Cardiac ventricle fibroblast (primary cell): ENCODE results near the gene ATP2C1. TPM values are rescaled to one million over a fixed set of nuclear protein-coding genes. Genes with fewer than 3 reads are reported as not detected.

Experiments used
- total RNA-seq: library from RNA; depleted of rRNA; stranded (reverse); fragments of >200 nt; gene quantifications from 2 replicates; pipeline ENCODE4 v1.2.3, GENCODE V29; 2015

The ATP2C1 gene, protein sequence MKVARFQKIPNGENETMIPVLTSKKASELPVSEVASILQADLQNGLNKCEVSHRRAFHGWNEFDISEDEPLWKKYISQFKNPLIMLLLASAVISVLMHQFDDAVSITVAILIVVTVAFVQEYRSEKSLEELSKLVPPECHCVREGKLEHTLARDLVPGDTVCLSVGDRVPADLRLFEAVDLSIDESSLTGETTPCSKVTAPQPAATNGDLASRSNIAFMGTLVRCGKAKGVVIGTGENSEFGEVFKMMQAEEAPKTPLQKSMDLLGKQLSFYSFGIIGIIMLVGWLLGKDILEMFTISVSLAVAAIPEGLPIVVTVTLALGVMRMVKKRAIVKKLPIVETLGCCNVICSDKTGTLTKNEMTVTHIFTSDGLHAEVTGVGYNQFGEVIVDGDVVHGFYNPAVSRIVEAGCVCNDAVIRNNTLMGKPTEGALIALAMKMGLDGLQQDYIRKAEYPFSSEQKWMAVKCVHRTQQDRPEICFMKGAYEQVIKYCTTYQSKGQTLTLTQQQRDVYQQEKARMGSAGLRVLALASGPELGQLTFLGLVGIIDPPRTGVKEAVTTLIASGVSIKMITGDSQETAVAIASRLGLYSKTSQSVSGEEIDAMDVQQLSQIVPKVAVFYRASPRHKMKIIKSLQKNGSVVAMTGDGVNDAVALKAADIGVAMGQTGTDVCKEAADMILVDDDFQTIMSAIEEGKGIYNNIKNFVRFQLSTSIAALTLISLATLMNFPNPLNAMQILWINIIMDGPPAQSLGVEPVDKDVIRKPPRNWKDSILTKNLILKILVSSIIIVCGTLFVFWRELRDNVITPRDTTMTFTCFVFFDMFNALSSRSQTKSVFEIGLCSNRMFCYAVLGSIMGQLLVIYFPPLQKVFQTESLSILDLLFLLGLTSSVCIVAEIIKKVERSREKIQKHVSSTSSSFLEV
- total RNA-seq: 50.9 and 66.2 TPM in 2 replicates

GRCh38 chr3:130893376-130894129 lies at the start of gene ATP2C1:
Gene ATP2C1, plus strand, starts transcription at chr3:130894084. Its CDS starts 686 bp downstream, at chr3:130894770.

DNA sequence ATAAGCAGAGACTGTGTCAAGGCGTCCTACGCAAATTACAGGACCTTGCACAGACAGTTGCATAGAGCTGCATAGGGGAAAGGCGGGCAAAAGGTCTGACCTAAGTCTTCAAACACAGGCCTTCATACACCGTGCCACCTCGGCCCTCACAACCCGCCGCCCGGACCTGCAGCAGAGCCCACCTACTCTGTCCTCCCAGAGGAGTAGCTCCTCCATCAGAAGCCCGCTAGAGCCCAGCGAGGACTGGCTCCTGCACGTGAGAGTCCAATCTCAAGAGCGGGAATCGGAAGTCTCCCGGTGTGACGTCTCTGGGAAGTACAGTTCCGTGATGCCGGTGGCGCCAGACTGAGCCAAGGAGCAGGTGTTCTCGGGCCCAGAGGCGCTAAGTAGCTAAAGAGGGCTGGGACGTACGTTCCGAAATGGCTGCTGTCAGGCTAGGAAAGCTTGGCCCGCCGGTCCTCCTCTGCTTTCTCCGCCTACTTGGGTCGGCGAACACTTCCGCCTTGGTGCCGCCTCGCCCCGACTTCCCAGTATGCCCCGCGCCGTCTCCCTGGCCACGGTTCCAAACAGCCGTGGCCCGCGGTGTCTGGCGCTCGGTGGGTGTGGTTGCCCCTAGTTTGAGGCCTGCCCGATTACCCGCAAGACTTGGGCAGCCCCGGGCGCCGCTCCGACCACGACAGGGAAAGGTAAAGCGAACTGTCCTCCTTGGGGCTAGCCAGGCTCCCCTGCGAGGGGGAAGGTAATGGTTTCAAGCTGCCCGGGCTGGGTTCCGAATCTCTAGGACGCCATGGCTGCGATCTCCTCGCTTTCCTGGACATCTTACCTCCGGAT lies 132.7 kb downstream of the ATP2C1 start, which contains the start of the genes ASTE1 and NEK11:
TSS of gene ASTE1 (minus strand) at position 505 of the 831 bp plus-strand sequence. CDS start 1,519 bp downstream, outside the sequence.
TSS of gene NEK11 (plus strand) at position 557 of the 831 bp plus-strand sequence. CDS start 2,832 bp downstream, outside the sequence.

Other genes with a start within 250 kb of the ATP2C1 start
- 22.1 and 40.3 TPM in 2 replicates for gene PIK3R4, start 147.3 kb upstream of the ATP2C1 start, total RNA-seq
- 2.3 and 2.8 TPM in 2 replicates for gene ASTE1, start 132.7 kb downstream of the ATP2C1 start, total RNA-seq
- 2.6 and 3.2 TPM in 2 replicates for gene NEK11, start 132.8 kb downstream of the ATP2C1 start, total RNA-seq